GM08714 (cell line): ENCODE results near the gene TTLL11.

Experiments used
- H3K4me3 ChIP-seq: fragments of 200-500 bp; sonication (Bioruptor generic); 2 replicates; pipeline ENCODE4 v1.5.1; 2014; ENCODE audit warnings: mild to moderate bottlenecking, low read length, inconsistent platforms
- ZNF274 ChIP-seq: IDR thresholded peaks from 2 replicates; pipeline ENCODE4 v1.6.1; 2012; ENCODE audit warnings: mild to moderate bottlenecking, low read depth, low read length

Gene TTLL11

DNA sequence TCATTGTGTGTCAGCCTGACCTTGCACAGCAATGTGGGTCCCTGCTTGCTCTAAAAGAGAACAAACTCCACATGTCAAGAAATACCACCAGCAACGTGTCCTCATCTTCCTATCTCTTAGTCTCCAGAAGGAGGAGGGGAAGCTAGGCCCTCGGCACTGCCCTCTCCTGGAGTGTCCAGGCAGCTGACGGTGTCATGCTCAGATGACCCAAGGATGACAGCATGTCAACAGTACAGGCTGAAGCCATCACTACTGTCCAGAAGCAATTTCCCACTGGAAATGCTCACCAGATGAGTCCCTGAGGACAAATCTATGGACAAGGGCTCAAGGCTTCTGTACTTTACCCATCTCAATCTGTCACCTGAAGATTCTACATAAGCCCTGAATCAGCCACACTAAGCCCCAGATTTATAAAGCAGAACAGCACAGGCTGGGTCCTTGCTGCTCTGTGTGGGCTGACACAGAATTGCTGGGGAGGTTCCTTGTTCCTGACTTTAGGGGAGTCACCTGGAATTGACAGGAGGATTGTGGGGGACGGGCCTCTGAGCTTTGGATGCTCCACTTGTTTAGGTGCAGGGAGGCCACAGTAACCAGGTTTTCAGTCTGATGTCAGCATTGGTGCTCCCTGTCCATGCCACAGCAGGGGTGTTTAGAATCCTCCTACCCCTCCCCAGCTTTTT lies 231.5 kb downstream of the TTLL11 start:
- TF ChIP-seq ZNF274: no peak
- no peak overlapping the region for H3K4me3 ChIP-seq

DNA sequence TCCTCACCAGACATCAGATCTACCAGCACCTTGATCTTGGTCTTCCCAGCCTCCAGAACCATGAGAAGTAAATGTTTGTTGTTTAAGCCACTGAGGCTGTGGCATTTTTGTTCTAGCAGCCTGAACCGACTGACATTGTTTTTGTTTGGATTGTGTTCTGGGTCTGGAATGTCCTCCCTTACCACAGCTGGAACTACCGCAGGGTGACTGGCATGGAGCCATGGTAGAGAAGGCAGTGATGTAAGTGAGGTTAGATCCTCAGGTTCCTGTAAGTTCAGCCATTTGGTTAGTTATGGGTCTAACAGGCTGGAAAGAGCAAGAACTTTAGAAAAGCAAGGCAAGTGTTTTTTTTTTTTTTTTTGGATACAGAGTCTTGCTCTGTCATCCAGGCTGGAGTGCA lies 232.4 kb downstream of the TTLL11 start:
- TF ChIP-seq ZNF274: no peak
- H3K4me3 ChIP-seq: no peak overlapping the region

DNA sequence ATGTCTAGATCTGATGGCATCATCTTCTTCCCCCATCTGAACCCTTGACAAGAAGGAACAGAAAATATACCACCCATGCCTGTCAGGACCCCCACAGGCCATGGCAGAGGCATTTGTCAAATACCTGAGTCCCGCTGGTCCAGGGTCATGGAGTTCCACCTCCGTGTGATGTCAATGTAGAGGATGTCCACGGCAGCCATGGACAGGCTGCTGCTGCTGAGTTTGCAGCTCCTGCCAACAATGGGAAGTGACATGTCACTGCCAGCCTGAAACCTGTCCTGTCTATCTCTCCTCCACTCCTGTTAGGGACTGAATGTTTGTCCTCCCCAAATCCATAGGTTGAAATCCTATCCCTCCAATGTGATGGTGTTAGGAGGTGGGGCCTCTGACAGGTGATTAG lies 232.9 kb downstream of the TTLL11 start:
- no peak overlapping the region for H3K4me3 ChIP-seq
- no peak for TF ChIP-seq ZNF274

DNA sequence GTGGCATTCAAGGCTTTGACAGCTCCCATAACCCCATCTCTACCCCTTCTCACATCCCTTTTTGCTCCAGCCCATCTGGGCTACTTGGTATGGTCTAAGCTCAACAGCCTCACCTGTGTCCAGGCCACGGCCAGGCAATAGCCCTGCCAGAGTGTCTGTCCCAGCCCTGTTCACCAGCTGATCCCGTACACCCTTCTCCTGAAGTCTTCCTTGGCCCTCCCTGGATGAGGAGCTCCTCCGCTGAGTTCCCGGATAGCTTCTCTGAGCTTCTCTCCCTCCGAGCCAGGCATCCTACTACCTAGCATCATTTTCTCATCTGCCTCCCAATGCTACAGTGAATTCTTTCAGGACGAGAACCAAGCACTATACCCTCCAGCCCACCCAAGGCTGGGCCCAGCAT lies 233.5 kb downstream of the TTLL11 start:
- H3K4me3 ChIP-seq: no peak overlapping the region
- TF ChIP-seq ZNF274: no peak

DNA sequence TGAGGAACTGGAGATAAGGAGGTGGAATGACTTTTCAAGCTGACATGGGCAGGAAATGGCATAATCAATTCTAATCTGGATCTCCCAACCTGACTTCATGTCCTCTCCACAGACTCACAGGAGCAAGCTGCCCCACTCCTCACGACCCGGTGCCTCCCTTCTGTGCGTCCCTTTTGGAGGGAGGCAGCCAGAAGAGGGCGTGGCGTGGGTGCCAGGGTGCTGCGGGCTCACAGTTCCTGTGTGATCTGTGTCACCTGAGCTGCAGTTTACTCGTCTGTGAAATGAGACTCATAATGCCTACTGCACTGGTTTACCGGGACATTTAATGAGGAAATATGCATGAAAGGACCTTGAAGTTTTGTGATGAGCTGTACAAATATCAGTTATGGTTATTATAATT lies 234.3 kb downstream of the TTLL11 start:
- TF ChIP-seq ZNF274: no peak
- no peak overlapping the region for H3K4me3 ChIP-seq

DNA sequence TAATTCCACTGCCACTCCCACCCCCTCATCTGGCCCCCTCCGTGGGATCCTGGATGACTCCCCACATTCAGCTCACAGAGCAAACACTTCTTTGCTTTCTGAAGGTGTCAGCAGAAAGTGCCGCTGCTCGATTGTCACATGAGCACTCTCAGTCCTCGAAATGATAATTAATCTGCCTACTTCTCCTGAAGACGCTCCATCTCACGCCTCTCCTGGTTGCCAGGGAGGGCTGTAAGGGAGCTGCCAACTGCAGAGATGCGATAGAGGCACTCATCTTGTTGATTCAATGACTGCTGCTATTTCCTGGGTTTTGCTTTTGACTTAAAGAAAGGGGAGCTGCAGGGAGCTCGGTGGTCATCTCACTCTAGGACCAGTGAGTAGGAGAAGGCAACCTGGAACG lies 235.2 kb downstream of the TTLL11 start:
- no peak overlapping the region for H3K4me3 ChIP-seq
- TF ChIP-seq ZNF274: no peak

DNA sequence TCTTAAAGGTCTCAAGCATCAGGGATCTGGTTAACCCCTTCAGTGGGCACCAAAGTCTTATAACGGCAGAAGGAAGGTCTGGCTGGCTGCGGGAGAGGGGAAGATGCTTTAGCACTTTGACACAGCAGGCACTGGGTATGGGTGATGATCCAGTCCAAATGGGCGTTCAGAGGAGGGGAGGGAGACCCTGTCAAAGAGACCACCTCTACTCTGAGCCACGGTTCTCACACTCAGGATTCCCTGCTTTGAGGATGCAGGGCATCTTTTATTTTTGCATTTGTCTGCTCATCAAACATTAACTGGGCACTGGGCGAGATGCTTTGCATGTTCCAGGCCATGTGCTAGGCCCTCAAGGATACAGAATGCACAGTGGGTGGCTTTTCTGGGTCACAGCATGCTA lies 237.6 kb downstream of the TTLL11 start:
- TF ChIP-seq ZNF274: no peak

DNA sequence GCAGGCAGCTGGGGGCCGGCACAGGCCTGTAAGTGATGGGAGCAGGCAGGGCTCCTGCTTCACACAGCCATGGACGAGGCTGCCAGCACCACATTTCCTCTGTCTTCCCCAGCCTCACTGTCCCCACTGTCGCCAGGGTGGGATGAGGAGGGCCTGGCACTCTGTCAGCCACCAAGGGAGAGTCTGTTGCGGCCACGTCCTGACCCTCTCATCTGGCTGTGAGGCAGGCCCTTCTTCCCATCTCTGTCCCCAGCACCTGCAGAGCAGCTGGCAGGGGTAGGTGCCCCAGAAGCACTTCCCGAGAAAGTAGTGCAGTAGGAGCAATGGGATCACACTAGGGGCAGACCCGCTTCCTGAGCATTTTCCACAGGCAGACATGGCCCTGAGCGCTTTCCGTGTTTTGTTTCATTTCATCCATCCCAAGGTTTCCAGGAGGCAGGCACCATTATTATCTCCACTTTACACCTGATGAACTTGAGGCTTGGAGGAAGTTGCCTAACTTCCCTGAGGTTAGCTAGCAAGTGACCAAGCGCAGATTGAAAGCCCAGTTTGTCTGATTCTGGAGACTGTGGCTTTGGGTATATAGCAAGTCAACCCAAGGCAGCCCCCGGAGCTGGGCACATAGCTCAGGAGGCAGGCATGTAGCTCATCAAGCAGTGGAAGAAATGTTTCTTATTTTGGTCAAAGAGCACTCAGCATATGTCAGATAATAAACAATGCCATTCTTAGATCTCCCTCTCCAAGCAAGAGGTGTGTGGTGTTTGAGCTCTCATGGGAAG lies 239.3 kb downstream of the TTLL11 start:
- no peak overlapping the region for H3K4me3 ChIP-seq
- TF ChIP-seq ZNF274: no peak

More for the DNA sequence above, 237.6 kb downstream of the TTLL11 start:
- no peak overlapping the region for H3K4me3 ChIP-seq

DNA sequence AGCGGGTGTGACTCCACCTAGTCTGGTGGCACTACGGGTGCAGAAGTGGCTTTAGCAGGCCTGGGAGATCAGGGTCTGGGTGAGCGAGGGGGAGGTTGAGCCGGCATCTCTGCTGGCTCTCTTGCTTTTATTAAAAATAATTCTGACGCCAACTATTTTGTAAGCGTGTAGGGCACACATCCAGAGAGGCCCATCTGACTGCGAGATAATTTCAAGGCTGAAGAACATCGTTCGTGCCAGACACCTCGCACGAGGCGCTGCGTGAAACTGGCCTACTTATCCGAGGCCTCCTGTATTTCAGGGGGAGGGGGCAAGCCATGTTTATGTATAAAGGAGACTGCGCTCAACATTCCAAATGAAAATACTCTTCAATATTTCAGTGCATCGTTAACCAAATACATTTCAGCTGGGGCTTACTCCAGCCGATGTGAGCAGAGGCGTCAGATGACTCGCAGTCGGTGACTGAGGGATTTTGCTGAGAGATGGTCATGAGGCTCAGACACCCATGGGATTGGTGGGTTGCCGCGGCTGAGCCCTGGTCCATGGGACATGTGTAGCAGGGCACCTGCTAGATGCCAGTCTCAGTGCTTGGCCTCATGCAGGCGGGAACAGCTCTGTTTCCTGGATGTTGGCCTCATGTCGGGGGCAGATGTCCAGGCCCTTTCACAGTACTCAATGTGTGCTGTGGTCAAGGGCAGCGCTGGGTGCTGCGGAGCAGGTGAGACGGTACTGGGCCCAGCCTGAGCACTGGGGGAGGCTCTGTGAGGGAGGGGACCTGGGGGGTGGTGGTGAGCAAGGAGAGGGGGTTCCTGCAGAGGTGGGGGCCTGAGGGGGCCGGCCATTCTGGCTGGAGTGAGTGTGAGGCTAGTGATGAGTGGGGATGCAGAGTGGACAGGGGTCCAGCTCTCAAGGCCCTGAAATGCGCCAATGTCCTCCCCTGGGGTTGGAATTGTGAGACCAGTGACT lies 240.2 kb downstream of the TTLL11 start:
- no peak for TF ChIP-seq ZNF274
- H3K4me3 ChIP-seq: no peak overlapping the region

DNA sequence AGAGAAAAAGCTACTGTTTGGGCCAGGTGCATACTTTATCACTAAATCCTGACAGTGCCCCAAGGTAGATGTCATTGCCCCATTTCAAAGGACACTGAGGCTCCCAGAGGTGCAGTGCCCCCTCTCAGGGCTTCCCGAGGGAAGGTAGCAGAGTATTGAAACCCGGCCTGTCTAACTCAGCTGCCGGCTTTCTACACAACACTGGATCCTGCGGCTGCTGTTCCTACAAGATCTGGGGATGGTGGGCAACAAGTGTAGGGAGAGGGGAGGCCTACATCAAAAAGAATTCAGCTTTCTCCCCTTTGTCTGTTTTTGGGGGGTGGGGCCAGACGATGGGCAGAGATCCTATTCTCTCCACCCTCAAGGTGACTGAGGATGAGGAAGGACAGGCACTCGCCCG lies 240.9 kb downstream of the TTLL11 start:
- H3K4me3 ChIP-seq: no peak overlapping the region
- TF ChIP-seq ZNF274: no peak

DNA sequence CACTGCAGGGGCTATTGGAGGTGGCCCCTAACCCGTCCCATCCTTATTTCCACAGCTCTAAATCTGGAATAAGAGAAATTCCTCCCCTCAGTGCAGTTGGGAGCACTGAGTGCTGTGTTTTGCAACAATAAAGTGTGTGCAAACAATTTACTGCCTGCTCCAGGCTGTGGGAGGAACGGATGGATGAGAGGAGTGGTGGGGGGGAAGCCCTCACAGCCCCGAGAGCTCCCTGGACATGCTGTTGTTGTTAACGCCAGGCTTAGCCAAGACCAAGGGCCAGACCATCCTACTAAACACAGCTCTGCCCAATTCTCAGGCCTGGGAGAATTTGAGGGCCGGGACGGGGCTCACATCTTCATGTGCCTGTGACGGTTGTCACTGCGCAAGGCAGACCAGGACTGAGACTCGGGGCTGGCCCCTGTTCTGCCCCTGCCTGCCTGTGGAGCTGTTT lies 241.4 kb downstream of the TTLL11 start:
- no peak overlapping the region for H3K4me3 ChIP-seq
- TF ChIP-seq ZNF274: no peak

DNA sequence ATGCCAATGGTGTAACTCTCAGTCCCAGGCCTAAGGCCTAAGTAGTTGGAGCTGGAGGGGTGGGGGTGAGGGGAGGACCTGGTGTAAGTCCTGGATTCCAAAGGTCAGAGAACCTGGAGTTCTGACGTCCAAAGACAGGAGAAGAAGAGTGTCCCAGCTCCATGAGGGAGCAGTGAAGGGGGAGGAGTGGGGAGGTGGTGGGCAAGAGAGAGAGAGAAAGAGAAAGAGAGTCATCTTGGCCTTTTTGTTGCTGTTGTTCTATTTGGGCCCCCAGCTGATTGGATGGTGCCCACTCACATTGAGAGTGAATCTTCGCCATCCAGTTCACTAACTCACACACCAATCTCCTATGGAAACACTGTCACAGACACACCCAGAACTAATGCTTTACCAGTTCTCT lies 242.7 kb downstream of the TTLL11 start:
- H3K4me3 ChIP-seq: no peak overlapping the region
- no peak for TF ChIP-seq ZNF274

DNA sequence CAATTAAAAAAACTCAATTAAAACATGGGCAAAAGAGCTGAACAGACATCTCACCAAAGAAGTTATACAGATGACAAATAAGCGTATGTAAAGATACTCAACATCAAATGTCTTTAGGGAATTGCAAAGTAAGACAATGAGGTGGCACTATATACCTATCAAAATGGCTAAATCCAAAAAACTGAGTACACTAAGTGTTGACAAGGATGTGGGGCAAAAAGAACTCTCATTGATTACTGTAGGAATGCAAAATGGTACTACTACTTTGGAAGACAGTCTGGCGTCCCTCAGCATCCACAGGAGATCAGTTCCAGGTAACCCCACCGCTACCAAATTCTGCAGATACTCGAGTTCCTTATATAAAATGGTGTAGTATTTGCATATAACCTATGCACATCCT lies 243.6 kb downstream of the TTLL11 start:
- no peak for TF ChIP-seq ZNF274
- H3K4me3 ChIP-seq: no peak overlapping the region

DNA sequence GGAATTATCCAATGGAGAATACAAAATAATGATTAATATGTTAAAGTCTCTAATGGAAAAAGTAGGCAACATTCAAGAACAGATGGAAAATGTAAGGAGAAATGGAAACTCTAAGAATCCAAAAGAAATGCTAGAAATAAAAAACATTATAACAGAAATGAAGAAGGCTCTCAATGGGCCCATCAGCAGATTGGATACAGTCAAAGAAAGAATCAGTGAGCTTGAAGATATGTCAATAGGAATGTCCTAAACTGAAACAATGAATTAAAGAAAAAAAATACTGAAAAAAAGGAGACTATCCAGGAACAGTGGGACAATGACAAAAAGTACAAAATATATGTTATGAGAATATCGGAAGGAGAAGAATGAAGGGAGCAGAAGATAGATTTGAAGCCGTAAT lies 248.5 kb downstream of the TTLL11 start:
- TF ChIP-seq ZNF274: no peak
- no peak overlapping the region for H3K4me3 ChIP-seq
